Cardiac fibroblast (primary cell): ENCODE measurements around the gene TCHP.
A peak's percentile ranks its signal among the peaks of the same experiment; 100 is the strongest.

ENCODE experiments used
- DNase-seq, 2 donors: peaks; one replicate each; pipeline versions ENCODE4 v3.0.0 to v3.0.0-alpha.2; 2010; ENCODE audit warnings: low read depth in 2 of 2
- H3K4me3 ChIP-seq, 2 donors: replicated peaks in 1 of 2; 1 replicate in 1 of 2; 2 replicates in 1 of 2; pipeline ENCODE4 v1.5.1; 2011; ENCODE audit warnings: low read depth in 2 of 2, low read length in 2 of 2, mild to moderate bottlenecking in 2 of 2, moderate library complexity in 1 of 2
- TF ChIP-seq, protein P1 (sequence below): IDR thresholded peaks from one replicate; pipeline ENCODE4 v1.5.1; 2011; ENCODE audit warnings: low read depth, mild to moderate bottlenecking, low read length, inconsistent platforms

Gene TCHP

DNA sequence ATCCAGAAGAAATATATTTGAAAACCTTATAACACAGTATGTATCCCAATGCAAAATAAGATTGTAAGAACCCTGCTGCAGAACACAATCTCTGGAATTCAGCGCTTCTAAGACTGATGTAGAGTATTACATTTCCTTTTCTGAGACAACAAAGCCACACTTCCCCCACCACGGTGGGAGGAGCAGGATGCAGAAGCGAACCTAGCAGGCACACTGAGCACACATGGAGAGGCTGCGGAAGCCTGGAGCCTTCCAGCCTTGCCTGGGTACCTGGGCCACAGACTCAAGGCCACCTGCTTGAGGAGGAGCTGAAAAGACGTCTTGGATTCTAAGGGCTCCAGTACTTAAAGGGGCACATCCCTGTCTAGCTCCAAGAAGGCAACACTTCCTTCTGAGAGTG is 46.4 kb downstream of the TCHP start:
- H3K4me3 ChIP-seq, result no peak overlapping the region
- DNase-seq, result peak in 1 of 2 donors; percentile 41
- TF ChIP-seq, protein P1, sequence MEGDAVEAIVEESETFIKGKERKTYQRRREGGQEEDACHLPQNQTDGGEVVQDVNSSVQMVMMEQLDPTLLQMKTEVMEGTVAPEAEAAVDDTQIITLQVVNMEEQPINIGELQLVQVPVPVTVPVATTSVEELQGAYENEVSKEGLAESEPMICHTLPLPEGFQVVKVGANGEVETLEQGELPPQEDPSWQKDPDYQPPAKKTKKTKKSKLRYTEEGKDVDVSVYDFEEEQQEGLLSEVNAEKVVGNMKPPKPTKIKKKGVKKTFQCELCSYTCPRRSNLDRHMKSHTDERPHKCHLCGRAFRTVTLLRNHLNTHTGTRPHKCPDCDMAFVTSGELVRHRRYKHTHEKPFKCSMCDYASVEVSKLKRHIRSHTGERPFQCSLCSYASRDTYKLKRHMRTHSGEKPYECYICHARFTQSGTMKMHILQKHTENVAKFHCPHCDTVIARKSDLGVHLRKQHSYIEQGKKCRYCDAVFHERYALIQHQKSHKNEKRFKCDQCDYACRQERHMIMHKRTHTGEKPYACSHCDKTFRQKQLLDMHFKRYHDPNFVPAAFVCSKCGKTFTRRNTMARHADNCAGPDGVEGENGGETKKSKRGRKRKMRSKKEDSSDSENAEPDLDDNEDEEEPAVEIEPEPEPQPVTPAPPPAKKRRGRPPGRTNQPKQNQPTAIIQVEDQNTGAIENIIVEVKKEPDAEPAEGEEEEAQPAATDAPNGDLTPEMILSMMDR, result no peak

DNA sequence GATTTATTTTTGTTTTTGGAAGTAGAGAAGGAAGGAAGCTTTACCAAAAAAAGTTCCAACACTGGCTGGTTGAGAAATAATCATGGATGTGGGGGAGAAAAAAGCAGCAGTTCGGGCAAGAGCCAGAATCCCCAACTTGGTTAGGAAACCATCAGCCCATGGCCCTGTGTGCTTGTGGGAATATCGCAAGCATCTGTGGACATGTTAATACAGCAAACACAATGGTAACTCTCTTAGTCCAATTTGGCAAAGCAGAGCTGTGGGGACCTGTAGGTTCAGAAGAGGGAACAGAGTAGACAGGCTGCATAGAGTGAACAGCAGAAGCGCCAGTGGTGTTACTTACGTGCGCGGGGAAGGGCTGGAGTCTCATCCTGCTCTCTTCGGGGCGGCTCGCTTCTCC is 46.8 kb downstream of the TCHP start:
- H3K4me3 ChIP-seq, result no peak overlapping the region
- DNase-seq, result no peak
- TF ChIP-seq, protein P1, result no peak

DNA sequence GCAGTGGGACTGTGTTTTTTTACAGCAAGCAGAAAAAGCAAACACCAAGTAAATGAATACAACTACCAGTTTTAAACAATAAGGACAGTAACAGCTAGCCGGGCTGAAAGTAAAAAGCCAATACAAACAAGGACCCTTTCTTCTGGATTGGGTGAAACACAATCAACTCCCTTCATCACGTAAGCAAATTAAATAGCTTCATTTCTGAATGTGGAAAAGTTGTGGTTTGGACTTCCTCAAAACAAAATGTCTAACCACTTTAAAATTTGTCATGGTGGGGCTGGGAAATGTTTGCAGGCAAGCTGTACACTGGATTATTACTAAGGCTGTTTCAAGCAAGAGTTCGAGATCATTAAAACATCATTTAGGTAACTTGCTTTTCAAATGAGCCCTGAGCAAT is 47.4 kb downstream of the TCHP start:
- H3K4me3 ChIP-seq, result no peak overlapping the region
- DNase-seq, result peak; percentile 33 to 61
- TF ChIP-seq, protein P1, result no peak

DNA sequence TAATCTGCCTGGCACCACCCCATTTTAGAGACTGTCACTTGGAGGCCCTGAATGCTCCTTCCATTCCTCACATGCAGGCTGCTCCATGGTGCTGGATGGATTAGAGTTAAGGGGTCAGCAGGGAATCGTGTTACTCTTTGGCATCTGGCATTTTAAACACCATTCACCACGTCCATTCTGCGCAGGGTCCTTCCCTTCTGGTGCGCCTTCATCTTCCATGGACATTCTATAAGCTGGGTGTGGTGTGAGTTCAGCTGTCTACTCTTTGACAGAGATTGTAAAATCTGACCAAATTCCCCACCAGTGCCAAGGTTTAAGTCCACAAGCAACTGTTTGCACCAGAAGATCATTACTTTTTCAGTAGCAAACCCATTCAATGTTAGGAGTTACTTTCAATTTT is 48.3 kb downstream of the TCHP start:
- no peak for DNase-seq
- TF ChIP-seq, protein P1, result no peak
- H3K4me3 ChIP-seq, result no peak overlapping the region

DNA sequence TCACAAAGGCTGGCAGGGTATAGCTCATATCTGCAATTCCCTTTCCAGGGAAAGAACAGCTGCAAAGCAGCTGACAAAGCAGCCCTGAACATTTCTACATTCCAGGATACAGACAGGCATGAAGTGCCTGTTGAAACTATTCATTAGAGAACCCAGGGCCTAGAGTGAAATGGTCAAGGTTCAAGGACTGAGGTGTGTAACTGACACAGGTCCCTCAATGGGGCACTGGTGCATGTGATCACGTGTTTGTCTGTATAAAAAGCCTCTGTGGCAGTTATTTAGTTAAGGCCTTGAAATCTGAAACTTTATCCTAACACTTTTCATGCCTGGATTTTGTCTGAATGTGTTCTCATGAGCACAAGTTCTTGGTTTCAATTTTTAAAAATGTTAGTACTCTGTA is 49.0 kb downstream of the TCHP start:
- no peak overlapping the region for H3K4me3 ChIP-seq
- peak; percentile 50 to 70 for DNase-seq
- TF ChIP-seq, protein P1, result no peak

DNA sequence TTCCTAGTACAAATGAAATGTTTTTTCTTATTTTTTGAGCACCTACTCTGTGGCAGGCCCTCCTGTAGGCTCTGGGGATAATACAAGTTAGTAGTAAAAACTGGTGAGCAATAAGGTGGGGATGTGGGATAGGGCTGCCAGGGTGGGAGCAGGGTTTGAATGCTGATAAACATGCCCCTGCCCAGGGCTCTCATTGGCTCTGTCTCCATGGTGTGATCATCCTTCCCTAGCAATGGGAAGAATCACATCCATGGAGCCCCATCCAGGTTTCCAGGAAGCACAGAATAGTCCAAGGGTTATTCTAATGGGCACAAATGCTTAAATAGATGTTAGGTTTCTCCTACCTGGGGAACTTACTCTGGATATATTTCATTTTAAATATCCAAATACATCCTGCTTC is 50.6 kb downstream of the TCHP start:
- no peak overlapping the region for H3K4me3 ChIP-seq
- TF ChIP-seq, protein P1, result no peak

DNA sequence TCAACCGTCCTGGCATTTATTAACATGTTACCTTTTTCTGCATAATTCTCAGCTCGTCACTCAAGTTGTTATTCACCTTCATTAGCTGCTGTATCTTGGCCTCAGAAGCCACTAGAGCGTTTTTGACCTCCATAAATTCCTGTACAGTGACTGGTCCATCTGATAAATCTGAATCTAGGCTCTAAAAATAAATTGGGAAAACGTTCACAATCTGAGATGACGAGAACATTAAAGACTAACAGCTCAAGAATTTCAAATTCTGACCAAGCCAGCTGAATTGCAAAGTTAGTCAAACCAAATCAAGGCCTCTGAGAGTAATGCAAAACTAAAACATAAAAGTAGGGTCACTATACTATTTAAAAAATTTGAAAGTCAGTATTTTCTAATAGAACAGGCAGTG is 51.1 kb downstream of the TCHP start:
- H3K4me3 ChIP-seq, result no peak overlapping the region
- TF ChIP-seq, protein P1, result no peak
- peak; percentile 80 to 92 for DNase-seq

More for the DNA sequence above, 50.6 kb downstream of the TCHP start:
- no peak for DNase-seq
